Neural progenitor cell (in vitro differentiated cells): ENCODE results near the gene MAGI1.

Source experiments
- EZH2 ChIP-seq: fragments of 200-600 bp; sonication (generic); IDR thresholded peaks from 2 replicates; pipeline ENCODE4 v1.6.1; 2017; ENCODE audit warnings: antibody characterized with exemption, mild to moderate bottlenecking, moderate library complexity
- EZH2phosphoT487 ChIP-seq: fragments of 200-600 bp; sonication (generic); IDR thresholded peaks from 2 replicates; pipeline ENCODE4 v1.6.1; 2017; ENCODE audit warnings: antibody characterized with exemption
- TF ChIP-seq, protein P1 (sequence below): fragments of 200-600 bp; sonication (generic); IDR thresholded peaks from 2 replicates; pipeline ENCODE4 v1.5.1; 2017; ENCODE audit warnings: antibody characterized with exemption, mild to moderate bottlenecking

DNA sequence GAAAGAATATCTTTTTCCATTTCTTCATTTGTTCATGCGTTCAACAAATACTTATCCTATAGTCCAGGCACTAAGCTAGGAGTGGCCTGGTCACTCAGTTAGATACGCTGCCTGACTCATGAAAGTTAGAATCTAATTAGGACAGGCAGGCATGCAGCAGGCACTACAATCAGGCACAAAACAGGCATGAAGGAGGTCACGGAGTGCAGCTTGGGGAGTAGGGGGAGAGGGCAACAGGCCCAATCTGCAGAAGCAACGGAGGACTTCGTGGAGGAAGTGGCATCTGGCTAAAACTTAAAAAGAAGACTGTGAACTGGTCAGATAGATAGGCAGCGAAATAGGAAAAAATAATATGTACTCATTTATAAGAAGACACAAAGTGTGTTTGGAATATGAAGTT, 420.9 kb downstream of the MAGI1 start:
- TF ChIP-seq, protein P1, sequence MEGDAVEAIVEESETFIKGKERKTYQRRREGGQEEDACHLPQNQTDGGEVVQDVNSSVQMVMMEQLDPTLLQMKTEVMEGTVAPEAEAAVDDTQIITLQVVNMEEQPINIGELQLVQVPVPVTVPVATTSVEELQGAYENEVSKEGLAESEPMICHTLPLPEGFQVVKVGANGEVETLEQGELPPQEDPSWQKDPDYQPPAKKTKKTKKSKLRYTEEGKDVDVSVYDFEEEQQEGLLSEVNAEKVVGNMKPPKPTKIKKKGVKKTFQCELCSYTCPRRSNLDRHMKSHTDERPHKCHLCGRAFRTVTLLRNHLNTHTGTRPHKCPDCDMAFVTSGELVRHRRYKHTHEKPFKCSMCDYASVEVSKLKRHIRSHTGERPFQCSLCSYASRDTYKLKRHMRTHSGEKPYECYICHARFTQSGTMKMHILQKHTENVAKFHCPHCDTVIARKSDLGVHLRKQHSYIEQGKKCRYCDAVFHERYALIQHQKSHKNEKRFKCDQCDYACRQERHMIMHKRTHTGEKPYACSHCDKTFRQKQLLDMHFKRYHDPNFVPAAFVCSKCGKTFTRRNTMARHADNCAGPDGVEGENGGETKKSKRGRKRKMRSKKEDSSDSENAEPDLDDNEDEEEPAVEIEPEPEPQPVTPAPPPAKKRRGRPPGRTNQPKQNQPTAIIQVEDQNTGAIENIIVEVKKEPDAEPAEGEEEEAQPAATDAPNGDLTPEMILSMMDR, result no peak
- TF ChIP-seq EZH2 (no peak), EZH2phosphoT487 (no peak)
